Lung microvascular endothelial cell (primary cell): ENCODE measurements around the gene SLC25A29. TPM values are rescaled to one million over a fixed set of nuclear protein-coding genes. Genes with fewer than 3 reads are reported as not detected.
"Not testable (repeated sequence)": the region's sequence is repeated elsewhere in the genome, so short reads cannot be mapped to it uniquely, and the experiment has no call there.

Source experiments
- DNase-seq, 2 donors: peaks; one replicate each; pipeline versions ENCODE4 v3.0.0 to v3.0.0-alpha.2; 2010; ENCODE audit warnings: low read depth in 2 of 2
- total RNA-seq: library from RNA; depleted of rRNA; stranded (reverse); fragments of >200 nt; gene quantifications from 2 replicates; pipeline ENCODE4 v1.2.1, GENCODE V29; 2014

The SLC25A29 gene, protein sequence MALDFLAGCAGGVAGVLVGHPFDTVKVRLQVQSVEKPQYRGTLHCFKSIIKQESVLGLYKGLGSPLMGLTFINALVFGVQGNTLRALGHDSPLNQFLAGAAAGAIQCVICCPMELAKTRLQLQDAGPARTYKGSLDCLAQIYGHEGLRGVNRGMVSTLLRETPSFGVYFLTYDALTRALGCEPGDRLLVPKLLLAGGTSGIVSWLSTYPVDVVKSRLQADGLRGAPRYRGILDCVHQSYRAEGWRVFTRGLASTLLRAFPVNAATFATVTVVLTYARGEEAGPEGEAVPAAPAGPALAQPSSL
- total RNA-seq = 39.2 and 70.0 TPM in 2 replicates

DNA sequence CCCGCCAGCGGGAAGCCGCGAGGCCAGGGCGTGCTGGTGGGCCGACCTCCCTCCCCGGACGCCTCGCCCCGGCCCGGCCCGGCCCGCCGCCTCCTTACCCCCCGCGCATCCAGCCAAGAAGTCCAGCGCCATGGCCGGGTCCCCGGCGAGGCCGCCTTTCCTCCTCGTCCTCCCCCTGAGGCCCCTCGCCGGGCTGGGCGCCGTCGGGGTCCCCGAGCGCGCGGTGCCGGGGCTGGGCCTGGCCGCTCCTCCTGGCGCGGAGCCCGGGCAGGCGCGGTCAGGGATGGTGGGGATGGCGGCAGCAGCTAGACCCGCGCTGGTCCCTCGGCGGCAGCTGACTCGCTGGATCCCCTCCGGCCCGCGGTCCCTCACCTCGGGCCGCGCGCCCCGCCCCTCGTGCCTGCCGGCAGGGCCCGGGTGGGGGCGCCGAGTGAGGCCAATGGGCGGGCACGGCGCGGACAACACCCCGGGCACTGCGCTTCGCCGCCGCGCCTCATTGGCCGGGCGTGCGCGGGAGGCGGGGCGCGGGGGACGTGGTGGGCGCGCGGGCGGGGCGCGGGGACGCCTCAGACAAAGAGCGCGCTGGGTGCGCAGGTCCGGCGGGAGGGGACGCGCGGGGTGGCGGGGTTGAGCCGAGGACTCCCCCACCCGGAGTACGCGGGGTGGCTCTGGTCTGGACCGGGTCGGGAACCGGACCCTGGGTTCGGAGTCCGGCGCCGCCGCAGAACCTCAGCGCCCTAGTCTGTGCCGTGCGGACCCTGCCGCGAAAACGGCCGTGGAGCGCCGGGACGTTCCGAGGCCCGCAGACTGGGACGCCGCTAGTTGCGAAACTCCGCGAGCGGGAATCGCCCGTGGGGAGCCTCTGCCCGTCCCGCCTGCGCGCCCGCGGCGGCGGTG, at the start of gene SLC25A29:
TSS of gene SLC25A29 (minus strand) at position 344 of the 897 bp plus-strand sequence. CDS start at position 132, 212 bp downstream.
- peak; percentile 90 to 94 for DNase-seq

DNA sequence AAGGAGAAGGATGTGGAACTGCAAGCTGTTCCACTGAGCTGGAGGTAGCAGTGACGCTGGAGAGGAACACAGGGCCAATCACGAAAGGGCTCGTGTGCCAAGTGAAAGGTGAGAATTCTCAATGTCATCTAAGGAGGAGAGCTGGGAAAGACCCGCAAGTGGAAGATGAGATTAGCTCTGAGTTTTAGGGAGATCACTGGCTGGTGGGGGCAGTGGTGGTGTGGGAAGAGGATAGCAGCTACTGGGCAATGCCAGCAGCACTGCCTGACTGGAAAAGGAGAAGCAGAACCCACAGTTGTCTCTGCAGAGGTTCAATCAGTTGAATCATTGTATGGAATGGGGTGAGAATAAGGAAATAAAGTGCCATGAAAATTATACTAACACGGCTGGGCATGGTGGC, 44.7 kb upstream of the SLC25A29 start:
- no peak for DNase-seq

DNA sequence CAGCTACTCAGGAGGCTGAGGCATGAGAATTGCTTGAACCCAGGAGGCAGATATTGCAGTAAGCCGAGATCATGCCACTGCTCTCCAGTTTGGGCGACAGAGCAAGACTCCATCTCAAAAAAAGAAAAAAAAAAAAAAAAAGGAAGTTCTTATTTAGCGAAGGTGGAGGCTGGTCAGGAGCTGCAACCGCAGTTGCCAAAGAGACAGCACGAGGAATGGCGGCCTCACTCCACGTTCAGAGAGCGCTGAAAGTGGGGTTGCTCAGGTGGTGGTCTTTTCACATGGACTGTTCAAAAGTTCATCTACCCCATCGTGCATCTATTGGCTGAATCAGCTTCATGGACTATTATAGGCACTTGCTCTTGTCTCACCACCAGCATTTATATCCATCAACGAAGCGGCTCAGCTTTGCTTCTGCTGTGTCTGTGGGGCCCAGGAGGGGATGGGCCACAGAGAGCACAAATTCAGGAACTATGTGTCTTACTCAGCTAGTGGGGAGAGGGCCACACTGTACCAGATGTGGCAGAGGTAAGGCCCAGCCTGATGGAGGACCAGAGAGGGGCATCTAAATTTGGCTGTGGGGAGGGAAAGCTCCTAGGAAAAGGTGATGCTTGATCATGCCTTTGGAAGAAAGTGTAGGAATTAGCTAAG, 44.2 kb upstream of the SLC25A29 start:
- no peak for DNase-seq

DNA sequence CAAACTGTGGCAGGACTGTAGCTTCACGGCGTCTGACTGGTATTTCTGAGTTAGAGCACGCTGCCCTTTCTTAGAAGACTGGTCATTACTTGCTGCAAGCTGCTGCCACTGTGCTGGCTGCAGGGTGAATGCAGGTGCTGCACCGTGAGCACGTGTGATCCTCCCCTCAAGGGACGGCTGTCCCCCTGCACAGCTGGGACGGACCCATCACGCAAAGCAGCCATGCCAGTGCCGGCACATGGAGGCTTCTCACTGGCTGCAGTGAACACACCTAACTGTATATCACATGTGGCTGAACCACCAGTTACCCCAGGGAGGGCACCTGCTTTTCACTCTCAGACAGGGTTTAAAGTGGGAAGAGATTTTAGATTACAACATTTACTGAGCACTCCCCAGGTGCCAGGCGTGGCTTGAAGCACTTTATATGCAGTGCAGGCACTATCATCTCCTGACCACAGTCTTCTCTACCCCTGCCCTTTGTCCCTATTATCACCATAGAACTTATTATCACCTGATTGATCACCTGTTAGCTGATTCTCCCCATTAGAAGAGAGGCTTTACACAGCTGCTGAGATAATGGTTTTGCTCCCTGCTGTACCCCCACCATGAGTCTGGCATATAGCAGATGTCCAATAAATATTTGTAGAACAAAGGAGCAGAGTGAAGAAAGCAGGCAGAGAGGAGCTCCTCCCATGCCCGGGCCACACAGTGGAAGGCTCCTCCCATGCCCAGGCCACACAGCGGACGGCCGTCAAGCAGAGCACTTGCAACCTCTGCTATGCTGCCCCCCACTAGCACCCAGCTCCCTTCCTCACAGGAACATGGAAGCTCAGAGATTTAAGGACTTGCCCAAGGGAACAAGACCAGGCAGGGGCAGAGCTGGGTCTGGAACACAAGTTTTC, 42.8 kb upstream of the SLC25A29 start:
- DNase-seq = no peak

DNA sequence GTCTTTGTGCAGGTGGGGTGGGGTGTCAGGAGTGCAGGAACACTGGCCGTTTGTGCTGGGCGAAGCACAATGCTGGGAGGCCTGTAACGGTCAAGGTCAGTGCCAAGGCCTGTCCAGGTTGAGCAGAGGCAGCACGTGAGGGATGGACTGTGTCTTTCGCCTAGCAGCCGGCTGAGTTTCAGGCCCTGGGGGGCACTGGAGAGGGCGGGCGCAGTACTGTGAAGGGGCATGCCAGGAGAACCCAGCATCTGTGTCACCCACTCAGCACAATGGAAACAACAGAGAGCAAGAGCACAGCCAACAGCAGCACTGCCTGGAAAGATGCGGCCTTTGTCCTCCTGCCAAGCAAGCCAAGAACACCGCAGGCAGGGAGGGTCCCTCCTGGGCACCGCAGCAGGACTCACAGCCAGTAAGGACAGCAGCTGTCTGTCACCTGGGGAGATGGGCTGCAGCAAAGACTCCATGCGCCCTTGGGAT, 42.0 kb upstream of the SLC25A29 start:
- no peak for DNase-seq

DNA sequence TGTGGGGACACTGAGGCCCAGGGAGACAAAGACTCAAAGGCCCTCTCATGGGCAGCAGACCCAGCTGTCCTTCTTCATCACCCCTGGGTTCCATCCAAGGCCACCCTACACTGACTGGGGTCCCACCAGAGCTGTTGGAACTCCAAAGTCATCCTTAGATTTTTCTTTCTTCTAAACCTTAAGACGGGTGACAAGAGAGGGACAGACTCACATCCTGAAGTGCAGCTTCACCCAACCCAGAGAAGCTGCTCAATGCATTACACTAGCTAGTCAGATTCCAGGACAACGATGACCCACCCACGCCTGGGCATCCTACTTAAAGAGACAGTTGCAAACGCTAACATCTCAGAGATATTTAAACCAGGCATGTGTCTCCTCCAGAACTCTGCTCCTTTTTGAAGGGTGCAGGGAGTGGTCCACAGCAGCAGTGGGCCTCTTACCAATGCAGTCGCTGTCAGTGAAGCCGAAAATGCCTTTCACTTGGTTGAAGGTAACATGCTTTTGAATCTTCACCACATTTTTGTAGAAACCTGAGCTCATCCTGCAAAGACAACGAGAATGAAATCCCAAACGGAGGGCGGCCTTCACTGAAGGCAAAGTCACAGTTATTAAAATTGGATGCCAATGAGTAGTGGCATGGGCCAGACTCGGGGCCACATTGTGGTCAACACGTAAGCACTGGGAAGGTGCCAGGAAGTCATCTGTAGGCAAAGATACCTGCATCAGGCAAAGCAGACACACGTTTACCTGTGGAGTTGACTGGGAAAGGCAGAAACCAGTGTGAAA, 40.3 kb upstream of the SLC25A29 start:
- no peak for DNase-seq

DNA sequence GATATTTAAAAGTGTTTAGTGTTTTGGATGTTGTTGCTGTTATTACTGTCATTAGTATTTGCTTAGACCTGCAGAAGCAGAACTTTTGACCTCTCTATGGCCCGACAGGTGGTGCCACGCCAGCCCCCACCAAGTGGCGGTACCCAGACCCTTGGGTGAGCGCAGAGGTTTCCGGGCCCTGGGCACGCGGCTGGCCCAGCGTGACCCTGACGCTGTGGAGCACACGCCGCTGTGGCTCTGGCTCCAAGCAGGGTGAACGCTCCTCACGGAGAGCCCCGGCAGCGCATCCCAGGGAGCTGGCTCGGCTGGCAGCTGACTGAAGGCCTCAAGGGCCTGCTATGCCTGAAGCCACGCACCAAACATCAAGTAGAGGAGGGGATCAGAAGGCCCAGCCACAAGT, 39.5 kb upstream of the SLC25A29 start:
- no peak for DNase-seq

DNA sequence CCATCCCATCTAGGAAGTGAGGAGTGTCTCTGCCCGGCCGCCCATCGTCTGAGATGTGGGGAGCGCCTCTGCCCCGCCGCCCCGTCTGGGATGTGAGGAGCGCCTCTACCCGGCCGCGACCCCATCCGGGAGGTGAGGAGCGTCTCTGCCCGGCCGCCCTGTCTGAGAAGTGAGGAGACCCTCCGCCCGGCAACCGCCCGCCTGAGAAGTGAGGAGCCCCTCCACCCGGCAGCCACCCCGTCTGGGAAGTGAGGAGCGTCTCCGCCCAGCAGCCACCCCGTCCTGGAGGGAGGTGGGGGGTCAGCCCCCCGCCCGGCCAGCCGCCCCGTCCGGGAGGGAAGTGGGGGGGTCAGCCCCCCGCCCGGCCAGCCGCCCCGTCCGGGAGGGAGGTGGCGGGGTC, 38.4 kb upstream of the SLC25A29 start:
- not testable (repeated sequence) for DNase-seq

DNA sequence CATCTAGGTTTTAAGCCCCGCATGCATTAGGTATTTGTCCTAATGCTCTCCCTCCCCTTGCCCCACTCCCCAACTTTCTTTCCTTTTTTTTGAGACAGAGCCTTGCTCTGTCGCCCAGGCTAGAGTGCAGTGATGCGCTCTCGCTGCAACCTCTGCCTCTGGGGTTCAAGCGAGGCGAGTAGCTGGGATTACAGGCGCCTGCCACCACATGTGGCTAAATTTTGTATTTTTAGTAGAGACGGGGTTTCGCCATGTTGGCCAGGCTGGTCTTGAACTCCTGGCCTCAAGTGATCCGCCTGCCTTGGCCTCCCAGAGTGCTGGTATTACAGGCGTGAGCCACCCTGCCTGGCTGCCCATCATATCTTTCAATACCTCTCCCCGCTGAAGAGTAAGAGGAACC, 36.6 kb upstream of the SLC25A29 start:
- DNase-seq = not testable (repeated sequence)

DNA sequence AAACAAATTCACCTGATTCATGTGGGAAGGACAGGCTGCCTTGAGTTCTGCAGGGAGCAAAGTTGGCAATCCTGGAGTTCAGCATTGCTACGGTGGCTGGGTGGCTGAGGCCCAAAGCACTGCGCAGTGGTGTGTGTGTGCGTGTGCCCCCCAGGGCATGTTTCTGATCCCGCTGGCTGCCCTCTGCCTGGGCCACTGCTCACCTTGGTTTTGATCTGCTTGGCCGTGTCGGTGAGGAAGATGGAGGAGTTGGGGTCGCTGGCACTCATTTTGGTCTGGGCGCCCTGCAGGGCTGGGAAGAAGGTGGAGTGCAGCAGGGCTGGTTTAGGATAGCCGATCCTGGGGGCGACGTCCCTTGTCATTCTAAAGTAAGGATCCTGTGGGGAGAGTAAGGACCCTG, 36.0 kb upstream of the SLC25A29 start:
- no peak for DNase-seq

DNA sequence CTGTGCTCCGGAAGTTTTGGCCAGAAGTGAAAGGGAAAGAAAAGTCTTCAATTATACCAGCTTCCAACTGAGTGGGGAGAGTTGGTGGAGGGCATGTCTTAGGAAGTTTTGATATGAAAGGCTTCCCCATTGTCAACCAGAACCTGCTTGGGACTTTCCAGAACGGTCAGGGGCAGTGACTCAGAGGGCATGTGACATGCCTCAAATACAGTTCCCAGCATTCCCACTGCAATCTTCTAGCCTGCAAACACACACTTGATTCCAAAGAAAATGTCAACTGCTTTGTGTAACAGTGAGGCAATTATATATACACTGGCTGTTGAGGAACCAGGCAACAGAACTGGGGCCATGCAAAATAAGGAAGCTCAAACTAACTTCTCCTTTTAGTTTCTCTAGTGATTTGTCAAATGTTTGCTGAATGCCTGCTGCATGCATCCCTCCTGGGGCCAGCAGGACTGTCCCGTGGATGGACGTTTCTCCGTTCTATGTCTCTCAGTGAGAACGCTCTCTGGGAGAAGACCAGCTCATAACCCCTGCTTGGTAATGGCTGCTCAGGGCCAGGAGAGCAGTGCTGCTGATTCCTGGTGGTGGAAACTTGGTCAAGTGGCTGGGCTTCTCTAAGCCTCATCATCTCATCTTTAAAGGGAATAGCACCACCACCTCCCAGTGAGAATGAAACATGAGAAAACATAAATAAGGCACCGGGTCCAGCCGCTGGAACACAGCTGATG, 35.2 kb upstream of the SLC25A29 start:
- DNase-seq = peak; percentile 90 to 97

DNA sequence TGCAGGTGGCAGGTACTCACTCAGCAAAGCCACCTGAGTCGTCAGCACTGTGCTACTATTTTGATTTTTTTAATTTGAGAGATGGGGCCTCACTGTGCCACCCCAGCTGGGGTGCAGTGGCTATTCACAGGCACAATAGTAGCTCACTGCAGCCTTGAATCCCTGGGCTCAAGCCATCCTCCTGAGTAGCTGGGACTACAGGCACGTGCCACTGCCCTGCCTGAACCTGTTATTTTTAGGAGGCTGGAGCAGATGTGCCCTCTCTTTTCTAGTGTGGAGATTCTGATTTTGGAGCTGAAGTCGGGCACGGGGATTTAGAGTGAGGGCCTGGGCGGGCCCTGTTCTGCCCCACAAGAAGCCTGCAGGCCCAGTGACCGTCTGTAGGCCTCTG, 34.2 kb upstream of the SLC25A29 start:
- DNase-seq = no peak

DNA sequence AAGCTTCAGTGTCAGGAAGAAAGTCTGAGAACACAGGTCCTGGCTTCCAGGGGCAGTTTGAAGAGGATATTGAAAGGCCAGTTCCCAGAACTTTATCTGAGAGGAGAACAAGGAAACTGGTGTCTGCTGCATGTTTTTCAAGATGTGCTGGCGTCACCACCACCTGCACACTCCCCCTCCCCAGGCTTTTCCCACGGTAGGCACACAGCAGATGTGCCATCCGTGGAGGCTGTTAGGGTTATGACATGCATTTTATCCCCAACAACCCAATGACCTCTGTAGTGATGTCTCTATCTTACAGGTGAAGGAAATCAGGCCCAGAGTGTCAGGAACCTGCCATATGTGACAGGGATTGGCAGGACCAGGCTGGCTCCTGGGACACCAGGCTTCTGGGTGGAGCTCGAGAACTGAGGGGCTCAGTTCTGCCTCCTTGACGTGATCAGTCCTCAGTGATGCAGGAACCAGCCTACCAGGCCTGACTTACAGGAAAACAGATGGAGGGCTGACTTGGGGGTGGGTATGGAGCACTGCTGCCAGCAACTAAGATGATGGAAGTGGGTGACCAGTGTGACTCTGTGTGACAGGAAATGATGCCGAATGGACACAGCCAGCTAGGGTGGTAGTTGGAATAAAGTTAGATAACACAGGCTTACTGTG, 33.6 kb upstream of the SLC25A29 start:
- DNase-seq = no peak

DNA sequence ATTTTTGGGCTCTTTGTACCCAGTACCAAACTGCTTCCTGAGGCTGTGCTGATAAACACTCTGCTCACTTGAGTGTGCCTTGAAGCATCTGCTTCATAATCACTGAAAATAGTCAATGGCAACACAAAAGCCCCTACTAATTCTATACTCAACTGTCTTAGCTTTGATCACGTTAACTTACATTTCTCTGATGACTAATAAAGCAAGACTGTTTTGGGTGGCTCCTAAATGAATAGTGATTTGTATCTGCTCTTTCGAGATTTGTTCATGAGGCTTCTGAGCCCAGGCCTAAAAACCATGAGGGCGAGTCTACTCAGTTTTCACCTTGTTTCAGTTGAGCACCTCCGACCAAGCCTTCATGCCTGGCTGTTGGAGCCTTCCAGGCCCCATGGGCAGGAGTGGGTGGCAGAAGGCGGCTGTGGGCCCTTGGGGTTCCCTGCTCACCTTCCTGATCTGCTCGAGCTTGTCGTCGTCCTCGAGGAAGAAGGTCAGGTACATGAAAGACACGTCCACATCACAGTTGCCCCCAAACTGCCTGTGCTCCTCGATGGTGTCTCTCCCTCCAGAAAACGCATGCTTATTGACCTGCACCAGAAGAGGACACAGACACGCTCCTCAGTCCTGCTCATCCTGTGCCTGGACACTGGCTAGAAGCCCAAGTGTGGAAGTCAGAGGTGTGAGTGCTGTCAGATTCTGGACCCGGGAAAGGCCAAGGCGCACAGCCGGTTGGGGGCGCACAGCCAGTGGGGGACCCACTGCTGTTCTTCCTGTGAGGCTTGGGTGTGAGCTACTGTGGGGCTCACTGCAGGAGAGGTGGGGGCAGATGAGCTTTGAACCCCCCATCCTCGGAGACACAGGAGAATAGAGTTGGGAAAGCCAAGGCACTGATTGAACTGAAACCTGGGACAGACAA, 30.6 kb upstream of the SLC25A29 start:
- DNase-seq = no peak

DNA sequence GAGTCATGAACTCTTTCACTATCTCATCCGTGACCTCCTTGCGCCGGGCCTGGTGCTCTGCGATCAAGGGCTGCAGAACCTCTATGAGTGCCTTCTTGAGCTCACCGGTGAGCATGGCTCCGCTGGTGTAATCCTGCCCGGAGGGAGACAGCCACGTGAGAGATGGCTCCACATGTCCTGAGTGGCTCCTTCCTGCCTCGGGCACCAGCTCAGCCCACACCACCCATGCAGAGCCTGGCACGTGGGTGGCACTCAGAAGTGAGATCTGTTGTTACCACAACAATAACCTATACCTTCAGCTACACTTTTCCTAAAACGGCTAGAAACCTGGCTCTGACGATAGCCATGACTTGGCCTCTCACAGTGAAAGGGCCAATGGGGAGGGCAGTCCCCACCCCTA, 28.7 kb upstream of the SLC25A29 start:
- no peak for DNase-seq

DNA sequence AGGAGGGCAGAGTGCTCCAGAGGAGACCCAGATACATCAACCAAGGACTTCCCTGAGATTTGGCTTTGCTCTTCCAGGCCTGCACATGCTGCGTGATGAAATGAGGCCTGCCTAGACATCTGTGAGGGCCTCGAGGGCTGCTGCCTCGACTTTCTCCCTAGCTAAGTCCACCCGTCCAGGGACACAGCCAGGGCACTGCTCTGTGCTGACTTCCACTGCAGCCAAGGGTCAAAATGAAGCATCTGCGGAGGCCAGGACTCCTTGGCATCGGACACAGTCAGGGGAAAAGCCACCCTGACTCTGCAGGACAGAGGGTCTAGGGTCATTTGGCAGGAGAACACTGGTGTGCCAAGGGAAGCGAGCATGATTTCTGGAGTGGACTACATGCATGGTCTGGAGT, 27.6 kb upstream of the SLC25A29 start:
- DNase-seq = no peak

DNA sequence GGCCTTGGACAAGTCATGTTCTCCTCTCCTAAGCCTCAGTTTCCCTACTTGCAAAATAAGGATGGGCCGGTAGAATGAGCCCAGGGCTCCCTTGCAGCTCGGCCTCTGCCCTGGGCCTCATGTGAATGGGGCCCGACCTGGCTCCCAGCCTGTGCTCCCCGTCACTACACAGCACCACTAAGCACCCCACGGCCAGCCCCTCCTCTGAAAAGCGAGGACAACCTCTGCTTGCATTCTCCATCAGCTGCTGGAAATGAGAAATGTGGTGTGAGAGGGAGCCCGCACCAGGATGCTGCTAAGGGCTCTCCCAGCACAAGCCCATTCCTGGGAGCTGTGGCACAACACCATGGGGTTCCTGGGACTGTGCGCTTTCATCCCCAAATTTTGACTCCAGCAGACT, 27.1 kb upstream of the SLC25A29 start:
- DNase-seq = no peak

DNA sequence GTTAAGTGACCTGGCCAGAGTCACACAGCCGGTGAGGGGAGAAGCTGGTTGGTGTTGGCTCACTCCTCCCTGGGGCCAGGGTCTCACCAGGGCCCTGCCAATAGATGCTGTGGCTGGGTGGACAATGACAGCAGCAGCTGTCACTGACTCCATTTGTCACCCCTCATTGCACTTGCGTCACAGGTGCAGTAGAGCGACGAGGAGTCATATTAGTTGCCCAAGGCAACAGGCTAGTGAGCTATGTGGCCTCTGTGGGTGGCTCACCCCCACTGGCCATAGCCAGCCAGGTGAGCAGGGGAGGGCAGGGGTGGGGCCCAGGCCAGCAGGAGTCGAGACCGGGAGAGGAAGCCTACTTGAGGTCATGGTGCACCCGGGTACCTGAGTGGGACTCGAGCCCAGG, 26.6 kb upstream of the SLC25A29 start:
- DNase-seq = no peak
